HG02981 (cell line): ENCODE measurements around the gene CD46.

ENCODE experiments used
- ATAC-seq: cut with Tn5 transposase; IDR thresholded peaks from one replicate; pipeline ENCODE4 v1.9.1; 2021; ENCODE audit warnings: mild to moderate bottlenecking, moderate library complexity; ENCODE audit not compliant: unreplicated experiment

Gene CD46

DNA sequence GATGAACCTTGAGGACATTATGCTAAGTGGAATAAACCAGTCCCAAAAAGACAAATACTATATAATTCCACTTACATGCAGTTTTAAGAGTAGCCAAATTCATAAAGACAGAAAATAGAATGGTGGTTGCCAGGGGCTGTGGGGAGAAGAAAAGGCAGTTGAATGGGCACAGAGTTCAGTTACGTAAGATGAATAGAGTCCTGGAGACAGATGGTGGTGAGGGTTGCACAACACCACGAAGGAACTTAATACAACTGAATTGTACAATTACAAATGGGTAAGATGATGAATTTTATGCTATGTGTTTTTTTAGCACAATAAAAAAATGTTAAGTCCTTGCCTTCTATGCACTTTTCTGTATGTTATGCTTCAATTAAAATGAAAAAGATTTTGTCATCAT, 92.5 kb downstream of the CD46 start:
- no peak for ATAC-seq
